Ovary (tissue), 9 donors: Measurements from ENCODE around the gene WDR55. TPM values are rescaled to one million over a fixed set of nuclear protein-coding genes. Genes with fewer than 3 reads are reported as not detected.
A peak's percentile ranks its signal among the peaks of the same experiment; 100 is the strongest.
"Not testable (repeated sequence)": the region's sequence is repeated elsewhere in the genome, so short reads cannot be mapped to it uniquely, and the experiment has no call there.

Source experiments
- DNase-seq, 5 donors: peaks; one replicate each; pipeline ENCODE4 v3.0.0-alpha.2; 2019 to 2020
- H3K27ac ChIP-seq, 2 donors: fragments of 200-600 bp; one replicate each; pipeline versions ENCODE4 v1.5.1 to v1.8.0; 2019 to 2022
- H3K27me3 ChIP-seq: fragments of 200-600 bp; one replicate; pipeline ENCODE4 v1.8.0; 2022
- H3K36me3 ChIP-seq: fragments of 200-600 bp; sonication (generic); one replicate; pipeline ENCODE4 v1.5.1; 2019
- H3K4me1 ChIP-seq: one replicate; pipeline ENCODE4 v1.8.1; 2013; ENCODE audit warnings: mild to moderate bottlenecking, moderate library complexity; ENCODE audit not compliant: insufficient read depth
- H3K4me3 ChIP-seq: fragments of 200-600 bp; sonication (generic); one replicate; pipeline ENCODE4 v1.5.1; 2017
- H3K9me3 ChIP-seq, 2 donors: fragments of 200-600 bp in 1 of 2; sonication (generic) in 1 of 2; one replicate each; pipeline versions ENCODE4 v1.5.1 to v1.8.1; 2013 to 2019; ENCODE audit warnings: mild to moderate bottlenecking in 1 of 2, moderate library complexity in 1 of 2
- EP300 ChIP-seq: sonication (generic); formaldehyde crosslinking; IDR thresholded peaks from one replicate; pipeline ENCODE4 v1.6.1; 2017; ENCODE audit warnings: antibody characterized with exemption
- POLR2A ChIP-seq: fragments of 450-650 bp; IDR thresholded peaks from one replicate; pipeline ENCODE4 v1.6.1; 2017; ENCODE audit warnings: antibody characterized with exemption, mild to moderate bottlenecking, moderate library complexity
- WGBS, 3 donors: extraction: QIAGEN DNeasy Blood & Tissue Kit in 1 of 3; methylation state at CpG; one replicate each; pipeline versions ENCODE4 v1.1.5 to v1.1.7; 2013 to 2017; 5-methylcytosine and 5-hydroxymethylcytosine counted together
- intact Hi-C, 4 donors: fragments of 100-400 bp; cut with DNase I; formaldehyde crosslinking; loops; one replicate each; pipeline versions ENCODE4 v1.11.0 to v1.15.1; 2022 to 2023
- polyA plus RNA-seq, 2 donors: library from polyadenylated mRNA; stranded (reverse); fragments of 200-250 nt in 1 of 2; fragments of 350-450 nt in 1 of 2; fragmentation: Illumina TruSeq in 1 of 2; extraction: RNeasy Lipid Tissue Mini Kit (QIAGEN cat#74804) in 1 of 2; gene quantifications; one replicate each; pipeline ENCODE4 v1.2.3, GENCODE V29; 2013 to 2014
- total RNA-seq, 7 donors: library from RNA; depleted of rRNA in 2 of 7; stranded (reverse); fragments of >200 nt in 2 of 7; fragmentation: NEBNext Ultra II Directional in 3 of 7; extraction: Animal tissue kit (Norgen Biotek cat#: 25700) in 3 of 7; gene quantifications; one replicate each; pipeline versions ENCODE4 v1.1.0 to v1.2.4, GENCODE V29; 2016 to 2023
- TF ChIP-seq, protein P1 (sequence below), 3 donors: fragments of 450-650 bp in 2 of 3; fragments of 200-600 bp in 1 of 3; IDR thresholded peaks; one replicate each; pipeline versions ENCODE4 v1.5.1 to v1.8.0; 2016 to 2022; ENCODE audit warnings: antibody characterized with exemption in 3 of 3, mild to moderate bottlenecking in 1 of 3
- donor health status: DM: no; HTN: no; CAD: no; lungs with moderate emphysema.
- donor health status: DM: no; HTN: no; CAD: no.
- donor health status: Bipolar disorder and iron deficiency.
- donor health status: DM: yes; HTN: yes; CAD: no.
- donor health status: DM: no; HTN: no; CAD: no.
- donor health status: DM: yes; HTN: yes; CAD: no.

Gene WDR55
- total and polyA plus RNA-seq, 9 donors: 9.1 to 16.6 (median 12.3) TPM

DNA sequence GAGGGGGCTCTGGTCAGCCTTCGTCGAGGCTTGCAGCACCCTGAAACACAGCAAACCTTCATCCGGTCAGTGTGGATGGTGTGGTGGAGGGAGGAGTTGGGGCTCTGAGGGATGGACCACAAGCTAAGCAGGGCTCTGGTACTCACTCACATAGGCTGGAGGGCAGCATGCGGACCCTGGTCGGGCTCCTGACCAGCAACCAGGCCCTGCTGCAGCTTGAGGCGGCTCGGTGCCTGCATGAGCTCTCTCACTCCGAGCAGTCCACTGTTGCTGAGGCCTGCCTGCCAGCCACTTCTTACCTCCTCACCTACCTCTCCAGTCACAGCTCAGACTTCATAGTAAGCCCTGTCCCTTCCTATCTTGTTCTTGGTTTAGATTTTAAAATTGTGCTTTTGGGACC lies 23.0 kb upstream of the WDR55 start:
- Histone ChIP-seq H3K27me3 (no peaks in the 10 kb centered on the region), H3K36me3 (no peaks in the 10 kb centered on the region), H3K4me1 (no peaks in the 10 kb centered on the region), H3K27ac (no peak overlapping the region), H3K4me3 (no peak overlapping the region), H3K9me3 (no peaks in the 10 kb centered on the region)
- intact Hi-C loops: loop anchor here in 2 of 4 donors (5.0 to 10.0 kb wide), 3 partner anchors 84 to 237 kb away; partner anchors contain the start of genes ANKHD1 (in 1 of the 2), EIF4EBP3 (in 1 of the 2) and SRA1 (in 1 of the 2)
- WGBS, 3 donors: 76 to 91% (median 86%) methylated on average over 8 of the region's 8 CpGs
- TF ChIP-seq EP300 (no peak), POLR2A (no peak)
- TF ChIP-seq, protein P1, sequence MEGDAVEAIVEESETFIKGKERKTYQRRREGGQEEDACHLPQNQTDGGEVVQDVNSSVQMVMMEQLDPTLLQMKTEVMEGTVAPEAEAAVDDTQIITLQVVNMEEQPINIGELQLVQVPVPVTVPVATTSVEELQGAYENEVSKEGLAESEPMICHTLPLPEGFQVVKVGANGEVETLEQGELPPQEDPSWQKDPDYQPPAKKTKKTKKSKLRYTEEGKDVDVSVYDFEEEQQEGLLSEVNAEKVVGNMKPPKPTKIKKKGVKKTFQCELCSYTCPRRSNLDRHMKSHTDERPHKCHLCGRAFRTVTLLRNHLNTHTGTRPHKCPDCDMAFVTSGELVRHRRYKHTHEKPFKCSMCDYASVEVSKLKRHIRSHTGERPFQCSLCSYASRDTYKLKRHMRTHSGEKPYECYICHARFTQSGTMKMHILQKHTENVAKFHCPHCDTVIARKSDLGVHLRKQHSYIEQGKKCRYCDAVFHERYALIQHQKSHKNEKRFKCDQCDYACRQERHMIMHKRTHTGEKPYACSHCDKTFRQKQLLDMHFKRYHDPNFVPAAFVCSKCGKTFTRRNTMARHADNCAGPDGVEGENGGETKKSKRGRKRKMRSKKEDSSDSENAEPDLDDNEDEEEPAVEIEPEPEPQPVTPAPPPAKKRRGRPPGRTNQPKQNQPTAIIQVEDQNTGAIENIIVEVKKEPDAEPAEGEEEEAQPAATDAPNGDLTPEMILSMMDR (IDR thresholded peaks at IDR 0.05): no peak
- DNase-seq: no peak

DNA sequence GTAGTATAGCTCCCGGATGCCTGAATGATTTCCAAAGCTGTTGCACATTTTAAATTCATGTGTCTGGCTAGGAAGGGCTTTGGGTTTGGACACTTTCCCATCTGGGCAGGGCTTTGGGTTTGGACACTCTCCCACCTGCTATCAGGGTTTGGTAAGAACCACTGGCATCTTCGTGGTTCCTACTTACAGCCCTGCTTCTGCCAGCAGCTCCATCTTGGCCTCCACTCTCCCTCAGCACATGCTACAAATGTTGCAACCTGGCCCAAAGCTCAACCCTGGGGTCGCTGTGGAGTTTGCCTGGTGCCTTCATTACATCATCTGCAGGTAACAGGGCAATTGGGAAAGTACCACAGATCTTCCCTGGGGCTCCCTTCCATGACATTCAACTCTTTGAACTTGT lies 22.0 kb upstream of the WDR55 start:
- WGBS, 3 donors: 50 to 56% (median 52%) methylated on average over 3 of the region's 3 CpGs
- Histone ChIP-seq H3K4me3 (no peak overlapping the region), H3K27me3 (no peaks in the 10 kb centered on the region), H3K4me1 (no peaks in the 10 kb centered on the region), H3K36me3 (no peaks in the 10 kb centered on the region), H3K9me3 (no peaks in the 10 kb centered on the region), H3K27ac (no peak overlapping the region)
- TF ChIP-seq, protein P1 (IDR thresholded peaks at IDR 0.05): no peak
- TF ChIP-seq POLR2A (no peak), EP300 (no peak)
- no peak for DNase-seq
- intact Hi-C loops: loop anchor here in 2 of 4 donors (5.0 to 10.0 kb wide), 3 partner anchors 85 to 238 kb away; partner anchors contain the start of genes ANKHD1 (in 1 of the 2), EIF4EBP3 (in 1 of the 2) and SRA1 (in 1 of the 2)

DNA sequence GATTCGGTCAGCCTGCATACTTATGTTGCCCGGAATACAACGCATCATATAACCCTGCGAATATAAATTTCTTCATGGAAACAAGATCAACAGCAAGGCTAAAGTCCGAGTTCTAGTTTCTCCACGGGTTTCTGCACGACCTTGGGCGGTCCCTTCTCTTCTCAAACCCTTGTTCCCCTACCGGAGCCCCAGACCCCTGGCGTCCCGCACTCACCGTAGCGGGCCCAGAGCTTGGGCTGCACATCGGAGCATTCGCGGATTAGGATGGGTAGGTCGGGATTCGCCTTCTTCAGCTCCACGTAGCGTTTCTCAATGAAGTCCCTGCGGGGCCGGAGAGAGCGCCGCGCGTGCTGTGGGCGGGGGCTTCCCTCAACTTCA lies 17.7 kb upstream of the WDR55 start:
- H3K27me3 ChIP-seq: no peaks in the 10 kb centered on the region
- DNase-seq: no peak
- H3K4me3 ChIP-seq: peak overlapping the region; percentile 79
- no peaks in the 10 kb centered on the region for H3K36me3 ChIP-seq
- H3K27ac ChIP-seq: peak overlapping the region in 1 of 2 donors; percentile 71
- intact Hi-C loops: loop anchor here in 2 of 4 donors (5.0 to 10.0 kb wide), 2 partner anchors 100 to 242 kb away; partner anchors contain the start of genes ANKHD1 (in 1 of the 2) and EIF4EBP3 (in 1 of the 2)
- H3K4me1 ChIP-seq: peaks cover 1% of the 10 kb centered on the region
- 1 to 2% (median 1%) methylated on average over 26 to 27 of the region's 27 CpGs for WGBS, 3 donors
- H3K9me3 ChIP-seq: no peaks in the 10 kb centered on the region
- TF ChIP-seq, protein P1 (IDR thresholded peaks at IDR 0.05): no peak
- TF ChIP-seq EP300 (no peak), POLR2A (no peak)

DNA sequence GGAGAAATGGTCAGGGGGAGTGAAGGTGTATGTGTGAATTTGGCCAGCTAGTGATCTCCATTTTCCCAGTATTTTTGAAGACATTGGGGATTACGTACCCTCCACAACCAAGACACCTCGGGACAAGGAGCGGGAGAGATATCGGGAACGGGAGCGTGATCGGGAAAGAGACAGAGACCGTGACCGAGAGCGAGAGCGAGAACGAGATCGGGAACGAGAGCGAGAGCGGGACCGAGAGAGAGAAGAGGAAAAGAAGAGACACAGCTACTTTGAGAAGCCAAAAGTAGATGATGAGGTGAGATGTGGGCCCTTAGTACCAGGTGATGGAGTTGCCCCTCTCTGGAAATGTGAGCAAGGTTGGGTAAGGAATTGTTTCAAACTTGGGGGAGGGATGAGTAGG lies 5.8 kb upstream of the WDR55 start:
- Histone ChIP-seq H3K36me3 (no peaks in the 10 kb centered on the region), H3K9me3 (no peaks in the 10 kb centered on the region), H3K27ac (no peak overlapping the region), H3K4me3 (no peak overlapping the region), H3K27me3 (no peaks in the 10 kb centered on the region), H3K4me1 (no peaks in the 10 kb centered on the region)
- intact Hi-C loops: no loop called here
- DNase-seq: peak in 1 of 5 donors; percentile 11
- TF ChIP-seq EP300 (no peak), POLR2A (no peak)
- TF ChIP-seq, protein P1 (IDR thresholded peaks at IDR 0.05): no peak
- 96% methylated on average over 17 of the region's 17 CpGs for WGBS, 3 donors

DNA sequence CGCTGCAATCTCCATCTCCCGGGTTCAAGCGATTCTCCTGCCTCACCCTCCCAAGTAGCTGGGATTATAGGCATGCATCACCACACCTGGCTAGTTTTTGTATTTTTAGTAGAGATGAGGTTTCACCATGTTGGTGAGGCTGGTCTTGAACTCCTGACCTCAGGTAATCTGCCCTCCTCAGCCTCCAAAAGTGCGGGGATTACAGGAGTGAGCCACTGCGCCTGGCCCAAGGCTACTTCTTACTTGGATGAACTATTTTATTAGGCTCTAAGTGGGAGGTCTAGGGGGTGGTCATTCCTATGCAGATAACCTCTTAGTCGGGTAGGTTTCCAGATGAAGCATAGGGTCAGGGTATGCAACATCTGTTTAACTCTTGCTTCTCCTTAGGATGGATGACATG lies 4.3 kb upstream of the WDR55 start:
- H3K9me3 ChIP-seq, H3K36me3 ChIP-seq, intact Hi-C loops, H3K27ac ChIP-seq, H3K4me1 ChIP-seq, H3K27me3 ChIP-seq, H3K4me3 ChIP-seq: not testable (repeated sequence)
- DNase-seq: peak in 1 of 5 donors; percentile 9
- WGBS, 3 donors: 75 to 77% (median 77%) methylated on average over 6 of the region's 6 CpGs
